Epithelial cell of esophagus (primary cell): Measurements from ENCODE around the gene LPCAT3.

Source experiments
- DNase-seq: peaks from one replicate; pipeline ENCODE4 v3.0.0; 2010; ENCODE audit warnings: low read depth
- H3K4me3 ChIP-seq: 2 replicates; pipeline ENCODE4 v1.5.1; 2011; ENCODE audit warnings: mild to moderate bottlenecking, low read length, control low read depth
- TF ChIP-seq, protein P1 (sequence below): IDR thresholded peaks from 2 replicates; pipeline ENCODE4 v1.5.1; 2011; ENCODE audit warnings: low read depth, mild to moderate bottlenecking, low read length, control low read depth, inconsistent platforms; ENCODE audit not compliant: insufficient read depth; ENCODE audit errors: missing control alignments

Gene LPCAT3

DNA sequence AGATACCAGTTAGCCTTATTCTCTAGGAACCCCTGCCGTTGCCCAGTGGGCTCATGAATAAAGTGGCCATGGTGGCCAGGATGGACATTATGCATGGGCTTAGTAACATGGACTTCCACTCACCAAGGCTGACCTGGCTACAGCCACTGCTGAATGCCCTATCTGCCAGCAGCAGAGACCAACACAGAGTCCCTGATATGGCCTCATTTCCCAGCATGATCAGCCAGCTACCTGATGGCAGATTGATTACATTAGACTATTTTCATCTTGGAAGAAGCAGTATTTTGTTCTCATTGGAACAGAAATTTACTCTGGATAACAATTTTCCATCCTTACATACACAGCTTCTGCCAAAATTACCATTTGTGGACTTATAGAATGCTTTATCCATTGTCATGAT is 16.2 kb upstream of the LPCAT3 start:
- H3K4me3 ChIP-seq, result no peak overlapping the region
- DNase-seq, result no peak
- TF ChIP-seq, protein P1, sequence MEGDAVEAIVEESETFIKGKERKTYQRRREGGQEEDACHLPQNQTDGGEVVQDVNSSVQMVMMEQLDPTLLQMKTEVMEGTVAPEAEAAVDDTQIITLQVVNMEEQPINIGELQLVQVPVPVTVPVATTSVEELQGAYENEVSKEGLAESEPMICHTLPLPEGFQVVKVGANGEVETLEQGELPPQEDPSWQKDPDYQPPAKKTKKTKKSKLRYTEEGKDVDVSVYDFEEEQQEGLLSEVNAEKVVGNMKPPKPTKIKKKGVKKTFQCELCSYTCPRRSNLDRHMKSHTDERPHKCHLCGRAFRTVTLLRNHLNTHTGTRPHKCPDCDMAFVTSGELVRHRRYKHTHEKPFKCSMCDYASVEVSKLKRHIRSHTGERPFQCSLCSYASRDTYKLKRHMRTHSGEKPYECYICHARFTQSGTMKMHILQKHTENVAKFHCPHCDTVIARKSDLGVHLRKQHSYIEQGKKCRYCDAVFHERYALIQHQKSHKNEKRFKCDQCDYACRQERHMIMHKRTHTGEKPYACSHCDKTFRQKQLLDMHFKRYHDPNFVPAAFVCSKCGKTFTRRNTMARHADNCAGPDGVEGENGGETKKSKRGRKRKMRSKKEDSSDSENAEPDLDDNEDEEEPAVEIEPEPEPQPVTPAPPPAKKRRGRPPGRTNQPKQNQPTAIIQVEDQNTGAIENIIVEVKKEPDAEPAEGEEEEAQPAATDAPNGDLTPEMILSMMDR, result no peak

DNA sequence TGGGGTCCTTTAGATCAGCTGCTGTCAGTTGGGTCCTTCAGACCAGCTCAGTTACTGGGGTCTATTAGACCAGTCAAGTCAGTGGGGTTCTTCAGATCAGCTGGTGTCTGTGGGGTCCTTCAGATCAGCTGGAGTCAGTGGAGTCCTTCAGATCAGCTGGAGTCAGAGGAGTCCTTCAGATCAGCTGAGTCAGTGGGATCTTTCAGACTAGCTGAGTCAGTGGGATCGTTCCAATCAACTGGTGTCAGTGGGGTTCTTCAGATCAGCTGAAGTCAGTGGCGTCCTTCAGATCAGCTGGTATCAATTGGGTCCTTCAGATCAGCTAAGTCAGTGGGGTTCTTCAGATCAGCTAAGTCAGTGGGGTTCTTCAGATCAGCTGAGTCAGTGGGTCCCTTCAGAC is 14.7 kb upstream of the LPCAT3 start:
- TF ChIP-seq, protein P1, result no peak
- no peak overlapping the region for H3K4me3 ChIP-seq

DNA sequence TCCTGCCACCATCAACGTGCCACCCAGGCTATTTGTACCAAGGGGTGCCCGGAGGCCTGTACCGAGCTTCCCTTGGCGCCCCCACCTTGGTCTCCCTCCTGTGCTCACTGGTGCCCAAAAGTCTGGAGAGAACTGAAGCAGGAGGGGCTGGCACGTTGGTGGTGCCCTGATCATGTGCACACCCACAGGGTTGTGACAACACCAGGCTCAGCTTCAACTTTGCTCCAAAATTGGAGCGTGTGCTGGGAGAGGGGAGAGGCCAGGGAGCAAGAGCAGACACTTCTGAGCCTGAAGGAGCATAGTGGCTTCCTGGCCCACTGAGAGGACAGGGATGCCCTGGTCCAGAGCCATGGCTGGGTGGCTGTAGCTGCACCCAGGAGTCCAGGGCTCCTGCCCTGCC is 13.0 kb upstream of the LPCAT3 start:
- TF ChIP-seq, protein P1, result no peak
- no peak overlapping the region for H3K4me3 ChIP-seq
- DNase-seq, result no peak

More for the DNA sequence above, 14.7 kb upstream of the LPCAT3 start:
- no peak for DNase-seq

DNA sequence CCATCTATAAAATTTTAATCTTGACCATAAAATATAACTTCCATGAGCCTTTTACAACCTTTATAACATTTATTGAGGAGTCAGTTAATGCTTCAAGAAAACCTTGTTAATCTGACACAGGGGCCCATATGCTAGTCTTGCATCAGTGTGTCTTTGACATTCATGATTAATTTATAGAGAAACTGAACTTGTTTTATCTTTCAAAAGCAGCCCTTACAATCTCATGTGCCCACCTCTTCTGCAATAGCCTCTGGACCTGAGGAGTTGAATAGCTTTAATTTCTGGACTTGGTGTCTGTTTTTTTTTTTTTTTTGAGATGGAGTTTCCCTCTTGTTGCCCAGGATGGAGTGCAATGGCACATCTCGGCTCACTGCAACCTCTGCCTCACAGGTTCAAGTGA is 8.6 kb upstream of the LPCAT3 start:
- no peak for DNase-seq
- TF ChIP-seq, protein P1, result no peak

DNA sequence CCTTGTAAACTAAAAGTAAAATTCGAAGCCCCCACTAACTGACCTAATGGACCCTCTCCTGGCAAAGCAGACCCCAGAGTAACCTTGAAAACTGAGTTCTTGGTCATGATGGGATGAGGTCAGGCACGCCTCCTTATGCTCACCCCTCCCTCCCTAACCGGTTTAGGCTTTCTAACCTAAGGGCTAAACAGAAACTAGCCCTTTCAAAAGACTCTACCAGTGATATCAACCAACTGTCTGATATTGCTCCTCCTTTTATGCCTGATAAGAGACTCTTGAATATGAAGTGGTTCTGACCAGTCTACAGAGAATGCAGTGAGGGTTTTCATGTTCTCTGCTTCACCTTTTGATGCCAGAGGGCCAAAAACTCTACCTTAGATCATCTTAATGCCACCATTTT is 4.8 kb upstream of the LPCAT3 start:
- no peak overlapping the region for H3K4me3 ChIP-seq
- TF ChIP-seq, protein P1, result no peak
- no peak for DNase-seq

More for the DNA sequence above, 8.6 kb upstream of the LPCAT3 start:
- H3K4me3 ChIP-seq, result no peak overlapping the region

DNA sequence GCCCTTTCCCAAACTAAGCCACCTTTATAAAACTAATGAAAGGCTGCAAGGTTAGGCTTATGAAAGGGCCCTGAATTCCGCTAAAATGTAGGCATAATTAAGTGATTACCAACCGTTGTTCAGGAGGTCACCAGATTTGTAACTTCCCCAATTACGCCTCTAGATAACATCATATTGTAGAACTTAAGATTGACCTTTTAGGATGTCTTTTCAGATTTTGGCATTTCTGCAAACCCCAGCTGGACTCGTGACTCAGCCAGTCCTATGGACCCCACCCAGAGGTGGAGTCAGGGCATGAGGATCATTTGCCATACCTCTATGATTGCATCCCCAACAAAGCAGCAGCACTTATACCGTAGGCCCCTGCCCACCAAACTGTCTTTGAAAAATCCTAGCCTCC is 3.7 kb upstream of the LPCAT3 start:
- no peak overlapping the region for H3K4me3 ChIP-seq
- TF ChIP-seq, protein P1, result no peak
- DNase-seq, result peak; percentile 22

DNA sequence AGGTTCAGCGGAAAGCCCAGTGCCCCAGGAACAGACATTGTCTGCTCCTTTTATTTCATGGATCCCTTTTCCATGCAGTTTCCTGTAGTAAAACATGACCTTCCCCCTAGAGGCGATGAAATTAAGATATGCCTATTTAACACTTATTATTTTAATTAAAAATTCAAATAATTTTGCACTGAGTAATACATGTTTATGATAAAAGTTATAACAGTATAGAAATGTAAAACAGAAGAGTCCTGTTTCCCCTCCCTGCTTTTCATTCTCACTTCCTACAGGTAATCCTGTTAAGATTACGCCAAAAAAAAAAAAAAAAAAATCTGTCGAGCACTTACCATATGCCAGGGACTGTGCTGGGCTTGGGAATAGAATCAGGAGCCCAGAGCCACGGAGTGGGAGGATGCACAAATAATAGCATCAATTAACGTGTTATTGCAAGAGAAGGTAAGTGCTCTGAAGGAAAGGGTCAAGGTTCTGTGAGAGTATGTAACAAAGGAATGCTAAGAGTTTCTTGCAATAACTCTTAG is 830 bp upstream of the LPCAT3 start:
- TF ChIP-seq, protein P1, result no peak
- peak overlapping the region; percentile 91 for H3K4me3 ChIP-seq
- DNase-seq, result no peak
